Amniotic stem cell (primary cell): Measurements from ENCODE around the gene DST.

Experiments used
- DNase-seq: peaks from one replicate; lab custom pipeline; 2025; lab: John Stamatoyannopoulos, UW

Gene DST

GRCh38 chr6:56624046-56624727, 18.5 kb downstream of the DST start:
- DNase-seq, result no peak

- DNase-seq, result no peak
These were observed 22.3 kb downstream of the DST start for GRCh38 chr6:56620229-56620868.

GRCh38 chr6:56618050-56618449, 24.6 kb downstream of the DST start:
- no peak for DNase-seq

- no peak for DNase-seq
These were observed 25.7 kb downstream of the DST start for GRCh38 chr6:56616967-56617366.

GRCh38 chr6:56613247-56613851, 29.3 kb downstream of the DST start:
- DNase-seq, result no peak

- no peak for DNase-seq
These were observed 34.4 kb downstream of the DST start for GRCh38 chr6:56608332-56608731.

GRCh38 chr6:56607111-56607752, 35.5 kb downstream of the DST start:
- no peak for DNase-seq

- no peak for DNase-seq
These were observed 37.3 kb downstream of the DST start for GRCh38 chr6:56605435-56605834.

- no peak for DNase-seq
These were observed 38.5 kb downstream of the DST start for GRCh38 chr6:56604186-56604585.

GRCh38 chr6:56601390-56601789, 41.3 kb downstream of the DST start:
- no peak for DNase-seq

- no peak for DNase-seq
These were observed 47.1 kb downstream of the DST start for GRCh38 chr6:56595490-56596122.

- DNase-seq, result no peak
These were observed 48.0 kb downstream of the DST start for GRCh38 chr6:56594699-56595098.

GRCh38 chr6:56593801-56594318, 48.8 kb downstream of the DST start:
- DNase-seq, result no peak

- DNase-seq, result no peak
These were observed 60.5 kb downstream of the DST start for GRCh38 chr6:56582236-56582635.

- no peak for DNase-seq
These were observed 61.3 kb downstream of the DST start for GRCh38 chr6:56581296-56581925.

GRCh38 chr6:56580271-56580670, 62.4 kb downstream of the DST start:
- DNase-seq, result no peak

- DNase-seq, result no peak
These were observed 63.4 kb downstream of the DST start for GRCh38 chr6:56579155-56579851.

GRCh38 chr6:56575736-56576135, 67.0 kb downstream of the DST start:
- DNase-seq, result no peak

- DNase-seq, result no peak
These were observed 68.4 kb downstream of the DST start for GRCh38 chr6:56574292-56574691.

GRCh38 chr6:56573624-56574023, 69.1 kb downstream of the DST start:
- DNase-seq, result no peak

- DNase-seq, result no peak
These were observed 69.8 kb downstream of the DST start for GRCh38 chr6:56572788-56573471.
